HG02763 (cell line): ENCODE results near the gene PTGES3.
A peak's percentile ranks its signal among the peaks of the same experiment; 100 is the strongest.
"Not testable (repeated sequence)": the region's sequence is repeated elsewhere in the genome, so short reads cannot be mapped to it uniquely, and the experiment has no call there.

Source experiments
- ATAC-seq: cut with Tn5 transposase; IDR thresholded peaks from one replicate; pipeline ENCODE4 v1.9.1; 2021; ENCODE audit warnings: mild to moderate bottlenecking, moderate library complexity; ENCODE audit not compliant: unreplicated experiment

The PTGES3 gene

GRCh38 chr12:56658921-56659320 is 29.2 kb downstream of the PTGES3 start:
- no peak for ATAC-seq

GRCh38 chr12:56657416-56658379 is 30.4 kb downstream of the PTGES3 start:
- ATAC-seq, result no peak

GRCh38 chr12:56653781-56654180 is 34.3 kb downstream of the PTGES3 start:
- not testable (repeated sequence) for ATAC-seq

- not testable (repeated sequence) for ATAC-seq
Measured at GRCh38 chr12:56648023-56648422, 40.1 kb downstream of the PTGES3 start.

GRCh38 chr12:56645717-56646446 is 42.2 kb downstream of the PTGES3 start, which contains the start of gene ATP5F1B:
Gene ATP5F1B (minus strand): TSS chr12:56645984. CDS start chr12:56645963, 21 bp downstream.
- peak; percentile 99 for ATAC-seq

GRCh38 chr12:56645201-56645716 is 42.8 kb downstream of the PTGES3 start:
- ATAC-seq, result no peak

- ATAC-seq, result no peak
Measured at GRCh38 chr12:56644654-56645053, 43.4 kb downstream of the PTGES3 start.

GRCh38 chr12:56641219-56641618 is 46.9 kb downstream of the PTGES3 start:
- no peak for ATAC-seq

GRCh38 chr12:56637621-56638020 is 50.5 kb downstream of the PTGES3 start:
- ATAC-seq, result no peak

- peak; percentile 52 for ATAC-seq
Measured at GRCh38 chr12:56636675-56637540, 51.2 kb downstream of the PTGES3 start.

- peak; percentile 38 for ATAC-seq
Measured at GRCh38 chr12:56635806-56636674, 52.0 kb downstream of the PTGES3 start.

GRCh38 chr12:56634837-56635791 is 53.0 kb downstream of the PTGES3 start:
- ATAC-seq, result peak; percentile 23

GRCh38 chr12:56634242-56634836 is 53.7 kb downstream of the PTGES3 start:
- ATAC-seq, result no peak

GRCh38 chr12:56633468-56634241 is 54.4 kb downstream of the PTGES3 start:
- no peak for ATAC-seq

- no peak for ATAC-seq
Measured at GRCh38 chr12:56632701-56633467, 55.2 kb downstream of the PTGES3 start.
